GM12874 (cell line): ENCODE measurements around the gene EEF1A2.

Experiments
- TF ChIP-seq, protein P1 (sequence below): IDR thresholded peaks from 2 replicates; pipeline ENCODE4 v1.5.1; 2011; ENCODE audit warnings: low read depth, mild to moderate bottlenecking, control low read depth, low read length, moderate library complexity; ENCODE audit not compliant: insufficient read depth

EEF1A2 gene

GRCh38 chr20:63504642-63505041 is 5.8 kb upstream of the EEF1A2 start:
- TF ChIP-seq, protein P1, sequence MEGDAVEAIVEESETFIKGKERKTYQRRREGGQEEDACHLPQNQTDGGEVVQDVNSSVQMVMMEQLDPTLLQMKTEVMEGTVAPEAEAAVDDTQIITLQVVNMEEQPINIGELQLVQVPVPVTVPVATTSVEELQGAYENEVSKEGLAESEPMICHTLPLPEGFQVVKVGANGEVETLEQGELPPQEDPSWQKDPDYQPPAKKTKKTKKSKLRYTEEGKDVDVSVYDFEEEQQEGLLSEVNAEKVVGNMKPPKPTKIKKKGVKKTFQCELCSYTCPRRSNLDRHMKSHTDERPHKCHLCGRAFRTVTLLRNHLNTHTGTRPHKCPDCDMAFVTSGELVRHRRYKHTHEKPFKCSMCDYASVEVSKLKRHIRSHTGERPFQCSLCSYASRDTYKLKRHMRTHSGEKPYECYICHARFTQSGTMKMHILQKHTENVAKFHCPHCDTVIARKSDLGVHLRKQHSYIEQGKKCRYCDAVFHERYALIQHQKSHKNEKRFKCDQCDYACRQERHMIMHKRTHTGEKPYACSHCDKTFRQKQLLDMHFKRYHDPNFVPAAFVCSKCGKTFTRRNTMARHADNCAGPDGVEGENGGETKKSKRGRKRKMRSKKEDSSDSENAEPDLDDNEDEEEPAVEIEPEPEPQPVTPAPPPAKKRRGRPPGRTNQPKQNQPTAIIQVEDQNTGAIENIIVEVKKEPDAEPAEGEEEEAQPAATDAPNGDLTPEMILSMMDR: no peak

- TF ChIP-seq, protein P1: no peak
These were observed 4.6 kb upstream of the EEF1A2 start for GRCh38 chr20:63503524-63503923.

GRCh38 chr20:63502671-63503172 is 3.8 kb upstream of the EEF1A2 start:
- TF ChIP-seq, protein P1: no peak

DNA sequence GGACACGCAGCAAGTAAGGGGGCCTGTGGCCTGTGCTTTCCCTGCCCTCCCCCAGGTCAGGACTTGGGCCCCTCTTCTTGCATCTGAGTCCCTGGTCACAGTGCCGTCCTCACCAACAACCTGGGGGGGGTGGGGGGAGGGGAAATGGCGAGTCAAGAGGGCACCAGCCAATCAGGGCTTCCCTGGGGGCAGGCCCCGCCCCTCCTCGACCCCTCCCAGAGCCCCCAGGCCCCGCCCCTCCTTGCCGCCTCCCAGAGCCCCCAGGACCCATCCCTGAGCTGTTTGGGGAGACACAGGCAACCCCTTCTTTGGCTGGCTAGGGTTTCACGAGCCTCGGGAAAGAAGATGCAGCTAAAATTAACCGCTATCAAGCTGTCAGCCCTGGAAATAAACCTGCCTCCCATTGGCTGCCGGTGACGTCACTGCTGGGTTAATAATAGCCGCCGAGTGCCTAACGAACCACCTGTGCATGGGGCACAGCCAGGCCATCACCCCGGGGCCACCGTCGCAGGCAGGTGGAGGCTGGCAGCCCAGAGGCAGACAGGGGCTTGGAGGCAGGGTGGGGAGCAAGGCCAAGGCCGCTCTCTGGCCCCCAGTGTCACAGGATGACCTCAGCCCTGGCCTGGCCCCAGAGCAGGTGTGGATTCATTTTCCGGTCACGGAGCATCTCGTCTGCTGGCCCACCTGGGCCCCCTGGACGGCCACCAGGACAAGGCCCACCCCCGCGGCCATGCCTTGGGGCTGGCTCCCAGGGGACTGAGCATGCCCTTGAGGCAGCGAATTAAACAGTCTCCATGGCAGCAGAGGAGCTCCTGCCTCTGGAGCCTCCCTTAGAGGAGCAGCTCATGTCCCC is 3.2 kb upstream of the EEF1A2 start:
- TF ChIP-seq, protein P1: no peak

- TF ChIP-seq, protein P1: no peak
These were observed 2.3 kb upstream of the EEF1A2 start for GRCh38 chr20:63500902-63501817.

- TF ChIP-seq, protein P1: no peak
These were observed 1.4 kb upstream of the EEF1A2 start for GRCh38 chr20:63500151-63500901.
